H1 (cell line): ENCODE data around the gene ARHGEF7. TPM values are rescaled to one million over a fixed set of nuclear protein-coding genes. Genes with fewer than 3 reads are reported as not detected.
A peak's percentile ranks its signal among the peaks of the same experiment; 100 is the strongest.

ENCODE experiments used
- CTCF ChIA-PET: fragments of 300-600 bp; sonication (Branson Sonifier 250); formaldehyde crosslinking; loops from one replicate; lab custom pipeline; 2021; ENCODE audit not compliant: partially characterized antibody; lab: Charles Lee
- POLR2A ChIA-PET: fragments of 300-600 bp; sonication (Branson Sonifier 250); formaldehyde crosslinking; loops from one replicate; lab custom pipeline; 2021; ENCODE audit warnings: inconsistent platforms; ENCODE audit not compliant: partially characterized antibody; lab: Charles Lee
- DNase-seq, 2 experiments: peaks; one replicate each; pipeline versions ENCODE4 v3.0.0 to v3.0.0-alpha.2; 2010 to 2022; ENCODE audit warnings: low spot score in 2 of 2, low read depth in 1 of 2, mixed read lengths in 1 of 2
- FAIRE-seq: peaks from 2 replicates; lab custom pipeline; 2011; peaks lifted over from hg19 to GRCh38; lab: Jason Lieb, UNC
- H2AFZ ChIP-seq: 2 replicates; pipeline ENCODE4 v1.8.1; 2012; ENCODE audit warnings: low read length, inconsistent platforms
- H2AK5ac ChIP-seq: 2 replicates; pipeline ENCODE4 v1.6.1; 2013; ENCODE audit warnings: low read depth, low read length
- H2BK120ac ChIP-seq: replicated peaks from 2 replicates; pipeline ENCODE3; 2013; ENCODE audit warnings: low read depth, low read length, inconsistent platforms
- H2BK12ac ChIP-seq: 2 replicates; pipeline ENCODE4 v1.6.1; 2013; ENCODE audit warnings: low read depth, low read length
- H2BK15ac ChIP-seq: 2 replicates; pipeline ENCODE4 v1.6.1; 2013; ENCODE audit warnings: low read length
- H2BK20ac ChIP-seq: 2 replicates; pipeline ENCODE4 v1.6.1; 2013; ENCODE audit warnings: low read length
- H2BK5ac ChIP-seq: 2 replicates; pipeline ENCODE4 v1.6.1; 2013; ENCODE audit warnings: low read depth, low read length
- H3K14ac ChIP-seq: 2 replicates; pipeline ENCODE4 v1.6.1; 2013; ENCODE audit warnings: inconsistent platforms; ENCODE audit not compliant: insufficient read length
- H3K18ac ChIP-seq: 2 replicates; pipeline ENCODE4 v1.6.1; 2013; ENCODE audit warnings: low read length; ENCODE audit errors: extremely low read depth
- H3K23ac ChIP-seq: 2 replicates; pipeline ENCODE4 v1.6.1; 2013; ENCODE audit warnings: inconsistent platforms; ENCODE audit not compliant: insufficient read length
- H3K23me2 ChIP-seq: 2 replicates; pipeline ENCODE4 v1.6.1; 2013; ENCODE audit warnings: low read depth, low read length
- H3K27ac ChIP-seq: 2 replicates; pipeline ENCODE4 v1.6.1; 2011; ENCODE audit warnings: low read depth, low read length, inconsistent platforms
- H3K27me3 ChIP-seq, 4 experiments: replicated peaks in 1 of 4; 1 replicate in 1 of 4; 2 replicates in 3 of 4; pipeline versions ENCODE4 v1.6.1 to v1.8.1; 2011 to 2013; ENCODE audit warnings: low read length in 3 of 4, mild to moderate bottlenecking in 3 of 4, inconsistent platforms in 2 of 4, mixed read lengths in 2 of 4, moderate library complexity in 1 of 4; ENCODE audit not compliant: control insufficient read depth in 3 of 4, insufficient read depth in 3 of 4; ENCODE audit errors: extremely low read depth in 1 of 4
- H3K36me3 ChIP-seq, 4 experiments: 2 replicates each; pipeline versions ENCODE4 v1.6.1 to v1.8.1; 2011 to 2013; ENCODE audit warnings: mild to moderate bottlenecking in 4 of 4, low read length in 3 of 4, moderate library complexity in 2 of 4, control low read depth in 1 of 4, inconsistent platforms in 1 of 4; ENCODE audit not compliant: insufficient read depth in 4 of 4, control insufficient read depth in 2 of 4
- H3K4ac ChIP-seq: replicated peaks from 2 replicates; pipeline ENCODE3; 2013; ENCODE audit warnings: low read length, low read depth, mixed read lengths, inconsistent platforms; ENCODE audit not compliant: insufficient read length
- H3K4me1 ChIP-seq, 4 experiments: replicated peaks in 1 of 4; 1 replicate in 1 of 4; 2 replicates in 3 of 4; pipeline versions ENCODE4 v1.6.1 to v1.8.1; 2011 to 2013; ENCODE audit warnings: low read length in 3 of 4, inconsistent platforms in 2 of 4, mixed read lengths in 1 of 4; ENCODE audit not compliant: insufficient read depth in 4 of 4, control insufficient read depth in 3 of 4
- H3K4me2 ChIP-seq, 2 experiments: 2 replicates each; pipeline versions ENCODE4 v1.6.1 to v1.8.1; 2011 to 2013; ENCODE audit warnings: low read depth in 2 of 2, low read length in 2 of 2, control low read depth in 1 of 2, inconsistent platforms in 1 of 2, mild to moderate bottlenecking in 1 of 2; ENCODE audit not compliant: insufficient read depth in 1 of 2
- H3K4me3 ChIP-seq, 4 experiments: fragments of 200-600, 300-600 bp in 1 of 4; sonication (generic), shearing (Covaris generic), sonication (Bioruptor Twin) in 1 of 4; 2 replicates each; pipeline versions ENCODE4 v1.5.1 to v1.8.1; 2011 to 2016; ENCODE audit warnings: low read length in 4 of 4, low read depth in 3 of 4, control low read depth in 2 of 4, inconsistent platforms in 2 of 4, mild to moderate bottlenecking in 2 of 4, mixed read lengths in 1 of 4, moderate library complexity in 1 of 4; ENCODE audit not compliant: insufficient read depth in 2 of 4; ENCODE audit errors: extremely low read depth in 1 of 4
- H3K56ac ChIP-seq: replicated peaks from 2 replicates; pipeline ENCODE3; 2013; ENCODE audit warnings: low read depth, mild to moderate bottlenecking, mixed read lengths, low read length, inconsistent platforms; ENCODE audit not compliant: insufficient read length
- H3K79me1 ChIP-seq: 2 replicates; pipeline ENCODE4 v1.6.1; 2013; ENCODE audit warnings: low read depth, low read length, control low read depth
- H3K79me2 ChIP-seq, 2 experiments: 2 replicates each; pipeline versions ENCODE4 v1.6.1 to v1.8.1; 2012 to 2013; ENCODE audit warnings: low read length in 2 of 2, mild to moderate bottlenecking in 2 of 2, inconsistent platforms in 1 of 2; ENCODE audit not compliant: insufficient read depth in 2 of 2, control insufficient read depth in 1 of 2
- H3K9ac ChIP-seq, 4 experiments: replicated peaks in 1 of 4; 1 replicate in 1 of 4; 2 replicates in 3 of 4; pipeline versions ENCODE4 v1.6.1 to v1.8.1; 2011 to 2013; ENCODE audit warnings: low read depth in 3 of 4, low read length in 3 of 4, control low read depth in 2 of 4, mild to moderate bottlenecking in 2 of 4, moderate library complexity in 2 of 4, inconsistent platforms in 1 of 4; ENCODE audit errors: extremely low read depth in 1 of 4
- H3K9me3 ChIP-seq, 2 experiments: 2 replicates each; pipeline versions ENCODE4 v1.6.1 to v1.8.1; 2012 to 2013; ENCODE audit warnings: mild to moderate bottlenecking in 2 of 2, moderate library complexity in 2 of 2, control low read depth in 1 of 2, inconsistent platforms in 1 of 2, low read depth in 1 of 2, low read length in 1 of 2, mixed read lengths in 1 of 2; ENCODE audit not compliant: insufficient read depth in 2 of 2
- H4K20me1 ChIP-seq, 2 experiments: replicated peaks in 1 of 2; 2 replicates each; pipeline versions ENCODE3 to v1.8.1; 2011 to 2013; ENCODE audit warnings: inconsistent platforms in 2 of 2, low read length in 2 of 2, mild to moderate bottlenecking in 1 of 2; ENCODE audit not compliant: insufficient read depth in 2 of 2, control insufficient read depth in 1 of 2
- H4K5ac ChIP-seq: 2 replicates; pipeline ENCODE4 v1.6.1; 2013; ENCODE audit warnings: low read length, low read depth, mixed read lengths, inconsistent platforms; ENCODE audit not compliant: insufficient read length
- H4K8ac ChIP-seq: 2 replicates; pipeline ENCODE4 v1.8.0; 2013; ENCODE audit warnings: mild to moderate bottlenecking, moderate library complexity, low read length, inconsistent platforms; ENCODE audit not compliant: insufficient read depth; ENCODE audit errors: extremely low read depth
- H4K91ac ChIP-seq: replicated peaks from 2 replicates; pipeline ENCODE3; 2013; ENCODE audit warnings: low read length, mixed read lengths, inconsistent platforms; ENCODE audit not compliant: insufficient read length
- ATF2 ChIP-seq: IDR thresholded peaks from 2 replicates; pipeline ENCODE4 v1.6.1; 2012; ENCODE audit warnings: low read length, inconsistent platforms
- ATF3 ChIP-seq: IDR thresholded peaks from 2 replicates; pipeline ENCODE4 v1.6.1; 2011; ENCODE audit warnings: low read depth, mild to moderate bottlenecking, low read length; ENCODE audit not compliant: insufficient read depth
- CHD1 ChIP-seq: IDR thresholded peaks from 2 replicates; pipeline ENCODE4 v1.6.1; 2012; ENCODE audit warnings: low read depth, low read length, improper control_type of control experiment
- CHD2 ChIP-seq: IDR thresholded peaks from 2 replicates; pipeline ENCODE4 v1.6.1; 2012; ENCODE audit warnings: low read length, improper control_type of control experiment
- E2F6 ChIP-seq: IDR thresholded peaks from 2 replicates; pipeline ENCODE4 v1.6.1; 2012; ENCODE audit warnings: inconsistent platforms
- JUN ChIP-seq: IDR thresholded peaks from 2 replicates; pipeline ENCODE4 v1.6.1; 2011; ENCODE audit warnings: low read depth, mild to moderate bottlenecking, improper control_type of control experiment, low read length
- MAFK ChIP-seq: IDR thresholded peaks from 2 replicates; pipeline ENCODE4 v1.6.1; 2012; ENCODE audit warnings: low read depth, mild to moderate bottlenecking, improper control_type of control experiment, low read length
- PHF8 ChIP-seq: fragments of 200-600 bp; sonication (generic); conservative IDR thresholded peaks from 2 replicates; pipeline ENCODE4 v1.7.1; 2012; ENCODE audit warnings: low read depth, mild to moderate bottlenecking, inconsistent platforms, low read length, moderate library complexity
- USF2 ChIP-seq: IDR thresholded peaks from 2 replicates; pipeline ENCODE4 v1.6.1; 2011; ENCODE audit warnings: low read length, improper control_type of control experiment
- WGBS, 2 experiments: shearing (Covaris generic) in 1 of 2; methylation state at CpG; one replicate each; pipeline versions ENCODE4 v1.1.6 to v1.1.7; 2013 to 2015; ENCODE audit warnings: low lambda C conversion rate in 2 of 2, mixed read lengths in 2 of 2, inconsistent platforms in 1 of 2, low coverage in 1 of 2, missing lambda C conversion rate in 1 of 2; ENCODE audit not compliant: insufficient replicate concordance in 2 of 2, insufficient coverage in 1 of 2, insufficient read length in 1 of 2; ENCODE audit errors: extremely low coverage in 1 of 2, missing lambda C conversion rate in 1 of 2; 5-methylcytosine and 5-hydroxymethylcytosine counted together
- polyA plus RNA-seq, 7 experiments: library from polyadenylated mRNA; depleted of rRNA in 3 of 7; stranded (reverse) in 5 of 7; unstranded in 2 of 7; fragments of >200 nt in 5 of 7; fragments of 200-250 nt in 2 of 7; gene quantifications; 1 replicate in 5 of 7; 2 replicates in 1 of 7; 4 replicates in 1 of 7; pipeline versions ENCODE4 v1.2.1 to v1.2.3, GENCODE V29; 2011 to 2013; ENCODE audit warnings: missing spikeins in 2 of 7, mixed read lengths in 2 of 7
- total RNA-seq: library from RNA; stranded (reverse); fragmentation: NEBNext Ultra II Directional; extraction: Animal tissue kit (Norgen Biotek cat#: 25700); gene quantifications from 2 replicates; pipeline ENCODE4 v1.2.1, GENCODE V29; 2021

The ARHGEF7 gene
- total and polyA plus RNA-seq, 2 of the 8 experiments (the other 6 are each of a cell fraction or from before 2014, with no cell fraction given): 26.2 to 56.5 TPM

GRCh38 chr13:111139873-111140561 lies 24.9 kb downstream of the ARHGEF7 start:
- H3K4me1 ChIP-seq: no peaks in the 10 kb centered on the region
- WGBS, 2 experiments: 85% methylated on average over 9 of the region's 9 CpGs; no CpG with 5 or more reads in 1 of the 2 experiments
- H3K27me3 ChIP-seq: no peaks in the 10 kb centered on the region
- H3K79me1 ChIP-seq: no peaks in the 10 kb centered on the region
- no peak overlapping the region for H3K14ac ChIP-seq
- H3K56ac ChIP-seq: no peak overlapping the region
- no peak overlapping the region for H3K4me3 ChIP-seq
- ChIA-PET CTCF (no interaction called here), POLR2A (no interaction called here)
- no peak overlapping the region for H4K5ac ChIP-seq
- DNase-seq: no peak
- TF ChIP-seq PHF8: no peak
- no peak for TF ChIP-seq CHD2
- no peak for TF ChIP-seq JUN
- no peak for TF ChIP-seq USF2
- TF ChIP-seq E2F6: no peak
- no peak for TF ChIP-seq CHD1
- no peak for TF ChIP-seq ATF2
- TF ChIP-seq ATF3: no peak
- peak; percentile 19; the same call in 1 of the 2 replicates for TF ChIP-seq MAFK
- no peak overlapping the region for H2BK120ac ChIP-seq
- no peak overlapping the region for H4K91ac ChIP-seq
- no peak overlapping the region for H2BK12ac ChIP-seq
- no peak overlapping the region for H3K23ac ChIP-seq
- H2BK20ac ChIP-seq: no peak overlapping the region
- H4K8ac ChIP-seq: no peak overlapping the region
- H4K20me1 ChIP-seq: no peaks in the 10 kb centered on the region
- no peak overlapping the region for H2BK15ac ChIP-seq
- H3K4me2 ChIP-seq: no peak overlapping the region
- no peak for FAIRE-seq
- H3K18ac ChIP-seq: peak overlapping the region; percentile 32; the same call in 1 of the 2 replicates
- no peak overlapping the region for H3K4ac ChIP-seq
- no peaks in the 10 kb centered on the region for H3K36me3 ChIP-seq
- no peak overlapping the region for H2AK5ac ChIP-seq
- H3K9ac ChIP-seq: no peak overlapping the region
- no peaks in the 10 kb centered on the region for H3K23me2 ChIP-seq
- H2BK5ac ChIP-seq: no peak overlapping the region
- no peak overlapping the region for H3K27ac ChIP-seq
- no peaks in the 10 kb centered on the region for H3K79me2 ChIP-seq
- no peak overlapping the region for H2AFZ ChIP-seq
- no peaks in the 10 kb centered on the region for H3K9me3 ChIP-seq
